K562 (cell line): Measurements from ENCODE around the gene UBAC2. TPM values are rescaled to one million over a fixed set of nuclear protein-coding genes. Genes with fewer than 3 reads are reported as not detected.

Experiments
- ATF7 ChIP-seq: fragments of 450-650 bp; IDR thresholded peaks from 2 replicates; pipeline ENCODE4 v1.7.1; 2014; ENCODE audit warnings: mild to moderate bottlenecking, moderate library complexity
- CBX3 ChIP-seq, 2 experiments: IDR thresholded peaks; 1 replicate in 1 of 2; 2 replicates in 1 of 2; pipeline ENCODE4 v1.6.1; 2012; ENCODE audit warnings: inconsistent platforms in 2 of 2, low read length in 2 of 2, borderline replicate concordance in 1 of 2, control low read depth in 1 of 2
- E2F4 ChIP-seq: sonication (generic); formaldehyde crosslinking; IDR thresholded peaks from 2 replicates; pipeline ENCODE4 v1.8.0; 2022; ENCODE audit warnings: mild to moderate bottlenecking, low read depth, missing genetic modification reagents
- GABPB2 ChIP-seq: fragments of 250-450 bp; sonication (Bioruptor Pico); conservative IDR thresholded peaks from 2 replicates; pipeline ENCODE4 v1.5.1; 2021; ENCODE audit warnings: mild to moderate bottlenecking
- HOXB6 ChIP-seq: fragments of 250-450 bp; sonication (Bioruptor Pico); IDR thresholded peaks from 2 replicates; pipeline ENCODE4 v1.5.1; 2022; ENCODE audit warnings: mild to moderate bottlenecking, borderline replicate concordance
- ILF3 ChIP-seq: fragments of 450-650 bp; IDR thresholded peaks from 2 replicates; pipeline ENCODE4 v1.6.1; 2018; ENCODE audit warnings: antibody characterized with exemption, mild to moderate bottlenecking, moderate library complexity, borderline replicate concordance
- JUNB ChIP-seq: fragments of 450-650 bp; formaldehyde crosslinking; conservative IDR thresholded peaks from 2 replicates; pipeline ENCODE4 v1.4.0; 2020; ENCODE audit warnings: mild to moderate bottlenecking
- JUND ChIP-seq, 2 experiments: IDR thresholded peaks; 2 replicates in 1 of 2; 3 replicates in 1 of 2; pipeline ENCODE4 v1.6.1; 2011; ENCODE audit warnings: borderline replicate concordance in 2 of 2, low read depth in 2 of 2, low read length in 2 of 2, improper control_type of control experiment in 1 of 2, missing biosample characterization in 1 of 2, missing genetic modification characterization in 1 of 2, missing genetic modification reagents in 1 of 2
- NFE2 ChIP-seq: IDR thresholded peaks from 2 replicates; pipeline ENCODE4 v1.6.1; 2014; ENCODE audit warnings: antibody characterized with exemption, low read depth
- NR2F6 ChIP-seq: fragments of 450-650 bp; formaldehyde crosslinking; IDR thresholded peaks from 2 replicates; pipeline ENCODE4 v1.4.0; 2020; ENCODE audit warnings: mild to moderate bottlenecking
- PBX2 ChIP-seq, 2 experiments: IDR thresholded peaks in 1 of 2; conservative IDR thresholded peaks in 1 of 2; 2 replicates each; pipeline ENCODE4 v1.6.1; 2016; ENCODE audit warnings: low read depth in 2 of 2, mild to moderate bottlenecking in 1 of 2, missing compliant biosample characterization in 1 of 2, missing genetic modification characterization in 1 of 2, moderate library complexity in 1 of 2
- POLR2AphosphoS5 ChIP-seq: IDR thresholded peaks from 2 replicates; pipeline ENCODE4 v1.6.1; 2011; ENCODE audit warnings: mild to moderate bottlenecking, low read depth, low read length, moderate library complexity; ENCODE audit not compliant: control insufficient read depth, insufficient read depth
- PTBP1 ChIP-seq: fragments of 200-400 bp; formaldehyde crosslinking; IDR thresholded peaks from 2 replicates; pipeline ENCODE4 v1.6.1; 2017; ENCODE audit warnings: low read depth, low read length
- RBFOX2 ChIP-seq: fragments of 200-400 bp; formaldehyde crosslinking; IDR thresholded peaks from 2 replicates; pipeline ENCODE4 v1.6.1; 2017; ENCODE audit warnings: low read depth, mild to moderate bottlenecking, low read length, moderate library complexity
- SMARCA4 ChIP-seq: fragments of 450-650 bp; IDR thresholded peaks from 2 replicates; pipeline ENCODE4 v1.6.1; 2016
- SMARCA5 ChIP-seq: fragments of 450-650 bp; IDR thresholded peaks from 2 replicates; pipeline ENCODE4 v1.6.1; 2016
- TCF3 ChIP-seq: sonication (generic); formaldehyde crosslinking; IDR thresholded peaks from 2 replicates; pipeline ENCODE4 v1.4.0; 2020; ENCODE audit warnings: mild to moderate bottlenecking, missing genetic modification reagents
- USF2 ChIP-seq: sonication (generic); formaldehyde crosslinking; IDR thresholded peaks from 2 replicates; pipeline ENCODE4 v1.5.0; 2020; ENCODE audit warnings: missing genetic modification reagents
- ZNF239 ChIP-seq: fragments of 250-450 bp; sonication (Bioruptor Pico); IDR thresholded peaks from 2 replicates; pipeline ENCODE4 v1.4.0; 2020; ENCODE audit warnings: mild to moderate bottlenecking
- ZNF592 ChIP-seq: fragments of 450-650 bp; IDR thresholded peaks from 2 replicates; pipeline ENCODE4 v1.6.1; 2017; ENCODE audit warnings: antibody characterized with exemption, mild to moderate bottlenecking
- polyA plus RNA-seq, 8 experiments: library from polyadenylated mRNA; depleted of rRNA in 4 of 8; stranded (reverse) in 5 of 8; unstranded in 3 of 8; fragments of >200 nt; fragmentation: Nextera tagmentation in 2 of 8; fragmentation: Illumina TruSeq in 1 of 8; extraction: Ambion mirVana in 2 of 8; extraction: Trizol in 1 of 8; gene quantifications; 2 replicates each; pipeline versions ENCODE4 v1.2.1 to v1.2.3, GENCODE V29; 2011 to 2014; ENCODE audit warnings: inconsistent platforms in 1 of 8, missing spikeins in 1 of 8
- total RNA-seq, 7 experiments: library from RNA; depleted of rRNA in 6 of 7; stranded (reverse); fragments of >200 nt in 6 of 7; fragmentation: Illumina TruSeq in 2 of 7; extraction: Trizol in 2 of 7; gene quantifications; 2 replicates each; pipeline versions ENCODE4 v1.2.1 to v1.2.3, GENCODE V29; 2011 to 2021; ENCODE audit warnings: low replicate concordance in 1 of 7

Gene UBAC2
- total and polyA plus RNA-seq, 9 of the 15 experiments (the other 6 are each of a cell fraction or from before 2014, with no cell fraction given): 6.0 to 84.1 (median 32.3) TPM

- TF ChIP-seq PBX2 (CRISPR knock-in tag; IDR thresholded peaks at IDR 0.05; ENCODE audit: low read depth) (no peak), PBX2 (tag; conservative IDR thresholded peaks at IDR 0.05; ENCODE audit: low read depth) (peak; percentile 63), SMARCA5 (no peak), ATF7 (peak; percentile 27; the same call in 1 of the 2 replicates), ZNF239 (CRISPR knock-in tag) (no peak), USF2 (CRISPR knock-in tag) (peak; percentile 72), RBFOX2 (no peak), JUNB (CRISPR knock-in tag) (no peak), POLR2AphosphoS5 (peak; percentile 37; the same call in 1 of the 2 replicates), NR2F6 (CRISPR knock-in tag) (no peak), JUND (IDR thresholded peaks at IDR 0.05; ENCODE audit: borderline replicate concordance, low read depth, low read length) (peak; percentile 85), JUND (tag; IDR thresholded peaks at IDR 0.05; ENCODE audit: borderline replicate concordance, low read depth, low read length) (peak; percentile 62; the same call in 2 of the 3 replicates), NFE2 (peak; percentile 28; the same call in 1 of the 2 replicates), CBX3 (IDR thresholded peaks at IDR 0.05; ENCODE audit: borderline replicate concordance in 1 of 2, low read length in 2 of 2) (peak in 1 of 2 experiments; percentile 43; a peak in 1 of 3 replicates), GABPB2 (CRISPR knock-in tag) (no peak), PTBP1 (no peak), E2F4 (CRISPR knock-in tag) (no peak), TCF3 (CRISPR knock-in tag) (peak; percentile 75), SMARCA4 (peak; percentile 88), ILF3 (no peak), HOXB6 (no peak), ZNF592 (peak; percentile 71)
These were observed 156.5 kb downstream of the UBAC2 start (continued) for GRCh38 chr13:99357131-99357596.
